ENCODE results near the gene FAM204A.

The FAM204A gene

DNA sequence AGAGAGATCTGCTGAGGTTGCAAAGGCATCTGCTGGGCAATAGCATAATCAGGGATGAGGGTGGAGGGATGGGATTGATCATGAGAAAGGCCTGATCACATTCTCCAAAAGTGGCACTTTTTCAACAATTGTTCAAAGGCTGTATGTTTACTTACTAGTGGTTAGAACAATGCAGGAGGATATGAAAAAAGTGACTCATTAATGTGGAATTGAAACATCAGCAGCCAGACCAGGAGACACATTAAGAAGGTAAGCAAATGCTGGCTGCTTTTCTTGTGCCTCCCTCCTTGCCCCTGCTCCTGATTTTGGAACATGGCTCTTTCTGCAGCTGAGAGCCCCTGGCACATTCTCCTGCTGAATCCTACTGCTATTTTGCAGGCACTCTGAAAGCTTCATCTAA, 63.5 kb downstream of the FAM204A start:
- H3K27ac Mint-ChIP-seq = no peak overlapping the region
- H3K4me1 Mint-ChIP-seq (ENCODE audit: low read depth) = no peaks in the 10 kb centered on the region
- no peaks in the 10 kb centered on the region for H3K9me3 Mint-ChIP-seq
- H3K4me3 Mint-ChIP-seq = no peak overlapping the region
- no peaks in the 10 kb centered on the region for H3K36me3 Mint-ChIP-seq (ENCODE audit: low read depth)
- H3K27me3 Mint-ChIP-seq (ENCODE audit: low read depth) = no peaks in the 10 kb centered on the region

DNA sequence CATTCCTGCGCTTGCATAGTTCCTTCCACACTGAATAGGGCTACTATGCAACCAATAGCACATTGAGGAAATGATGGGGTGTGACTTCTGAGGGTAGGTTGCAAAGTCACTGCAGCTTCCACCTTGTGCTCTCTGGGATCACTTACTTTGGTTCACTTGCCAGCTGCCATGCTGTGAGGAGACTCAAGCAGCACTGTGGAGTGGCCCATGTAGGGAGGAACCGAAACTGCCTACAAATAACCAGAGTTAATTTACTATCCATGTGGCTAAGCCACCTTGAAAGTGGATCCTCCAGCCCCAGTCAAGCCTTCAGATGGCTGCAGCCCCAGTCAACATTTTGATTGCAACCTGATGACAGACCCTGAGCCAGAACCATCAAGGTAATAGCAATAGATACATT, 64.3 kb downstream of the FAM204A start:
- no peaks in the 10 kb centered on the region for H3K36me3 Mint-ChIP-seq (ENCODE audit: low read depth)
- H3K27me3 Mint-ChIP-seq (ENCODE audit: low read depth) = no peaks in the 10 kb centered on the region
- no peaks in the 10 kb centered on the region for H3K4me1 Mint-ChIP-seq (ENCODE audit: low read depth)
- no peak overlapping the region for H3K4me3 Mint-ChIP-seq
- H3K9me3 Mint-ChIP-seq = no peaks in the 10 kb centered on the region
- no peak overlapping the region for H3K27ac Mint-ChIP-seq

DNA sequence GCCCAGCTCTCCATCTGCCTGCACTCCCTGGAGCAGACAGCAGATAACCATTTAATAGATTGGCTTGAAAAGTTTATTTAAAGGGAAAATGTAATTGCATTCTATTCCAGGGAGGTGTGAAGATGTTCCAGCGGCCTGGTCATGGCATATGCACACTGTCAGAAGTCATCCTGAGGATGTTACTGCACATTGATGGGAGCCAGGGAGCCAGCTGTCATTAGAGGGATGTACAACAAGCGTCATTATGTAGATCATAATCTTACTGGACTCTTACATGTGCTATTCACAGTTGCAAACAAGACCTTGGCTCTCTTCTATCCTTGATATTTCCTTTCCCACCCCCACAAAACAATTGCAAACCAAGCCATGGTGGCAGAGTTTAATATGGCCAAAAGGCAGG, 65.4 kb downstream of the FAM204A start:
- H3K9me3 Mint-ChIP-seq = no peaks in the 10 kb centered on the region
- peaks cover 8% of the 10 kb centered on the region for H3K27me3 Mint-ChIP-seq (ENCODE audit: low read depth)
- H3K27ac Mint-ChIP-seq = no peak overlapping the region
- no peaks in the 10 kb centered on the region for H3K4me1 Mint-ChIP-seq (ENCODE audit: low read depth)
- H3K4me3 Mint-ChIP-seq = no peak overlapping the region
- no peaks in the 10 kb centered on the region for H3K36me3 Mint-ChIP-seq (ENCODE audit: low read depth)

DNA sequence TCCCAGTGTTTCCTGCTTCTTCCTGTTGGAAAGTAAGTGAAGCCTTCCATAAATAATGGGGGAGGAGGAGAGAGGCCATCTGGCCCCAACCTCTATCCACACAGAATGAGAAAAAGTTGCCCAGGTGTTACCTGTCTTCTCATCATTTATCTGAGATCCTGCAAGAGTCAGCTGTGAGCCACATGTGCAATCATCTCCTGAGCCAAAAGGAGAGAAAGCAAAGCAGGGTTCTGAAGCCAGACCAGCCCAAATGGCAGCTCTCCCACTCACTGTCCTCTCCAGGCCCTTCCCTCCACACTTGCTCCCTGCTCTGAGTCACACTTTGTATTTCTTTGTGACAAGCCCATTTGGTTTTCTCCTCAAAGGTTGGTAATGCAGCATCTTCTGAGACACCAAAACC, 65.9 kb downstream of the FAM204A start:
- no peak overlapping the region for H3K27ac Mint-ChIP-seq
- H3K27me3 Mint-ChIP-seq (ENCODE audit: low read depth) = peaks cover 11% of the 10 kb centered on the region
- no peak overlapping the region for H3K4me3 Mint-ChIP-seq
- H3K36me3 Mint-ChIP-seq (ENCODE audit: low read depth) = no peaks in the 10 kb centered on the region
- H3K4me1 Mint-ChIP-seq (ENCODE audit: low read depth) = no peaks in the 10 kb centered on the region
- H3K9me3 Mint-ChIP-seq = no peaks in the 10 kb centered on the region

DNA sequence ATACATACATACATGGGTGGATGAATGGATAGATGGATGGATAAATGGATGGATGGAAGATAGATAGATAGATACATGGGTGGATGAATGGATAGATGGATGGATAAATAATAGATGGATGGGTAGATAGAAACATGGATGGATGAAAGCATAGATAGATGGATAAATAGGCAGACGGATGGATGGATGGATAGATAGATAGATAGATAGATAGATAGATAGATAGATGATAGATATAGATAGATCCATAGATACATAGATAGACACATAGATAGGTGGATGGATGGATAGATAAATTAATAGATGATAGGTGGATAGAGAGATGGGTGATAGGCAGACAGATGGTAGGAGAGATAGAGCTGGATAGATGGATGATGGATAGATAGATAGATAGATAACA, 68.5 kb downstream of the FAM204A start:
- Mint-ChIP-seq H3K36me3 (ENCODE audit: low read depth) (no peaks in the 10 kb centered on the region), H3K4me1 (ENCODE audit: low read depth) (no peaks in the 10 kb centered on the region), H3K4me3 (no peak overlapping the region), H3K27me3 (ENCODE audit: low read depth) (peaks cover 26% of the 10 kb centered on the region), H3K27ac (no peak overlapping the region), H3K9me3 (no peaks in the 10 kb centered on the region)

DNA sequence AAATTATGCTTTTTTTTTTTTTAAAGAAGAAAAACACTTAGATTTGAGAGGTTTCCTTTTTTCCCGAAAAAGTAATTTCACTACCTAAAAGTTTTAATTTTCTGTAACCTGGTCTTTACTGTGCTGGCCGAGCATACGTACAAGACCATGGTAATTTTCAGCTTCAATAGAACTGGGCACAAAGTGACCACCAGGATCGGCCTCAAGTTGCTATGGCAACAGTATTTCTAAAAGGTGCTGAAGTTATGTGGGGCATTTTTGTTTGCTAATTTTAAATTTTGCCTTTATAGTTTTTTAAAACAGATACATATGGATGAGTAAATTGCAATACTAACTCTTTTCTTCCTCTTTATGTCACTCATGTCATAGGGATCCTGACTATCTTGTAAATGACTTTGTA, 69.4 kb downstream of the FAM204A start:
- H3K4me1 Mint-ChIP-seq (ENCODE audit: low read depth) = no peaks in the 10 kb centered on the region
- no peak overlapping the region for H3K27ac Mint-ChIP-seq
- H3K4me3 Mint-ChIP-seq = no peak overlapping the region
- no peaks in the 10 kb centered on the region for H3K36me3 Mint-ChIP-seq (ENCODE audit: low read depth)
- peaks cover 34% of the 10 kb centered on the region for H3K27me3 Mint-ChIP-seq (ENCODE audit: low read depth)
- H3K9me3 Mint-ChIP-seq = no peaks in the 10 kb centered on the region

DNA sequence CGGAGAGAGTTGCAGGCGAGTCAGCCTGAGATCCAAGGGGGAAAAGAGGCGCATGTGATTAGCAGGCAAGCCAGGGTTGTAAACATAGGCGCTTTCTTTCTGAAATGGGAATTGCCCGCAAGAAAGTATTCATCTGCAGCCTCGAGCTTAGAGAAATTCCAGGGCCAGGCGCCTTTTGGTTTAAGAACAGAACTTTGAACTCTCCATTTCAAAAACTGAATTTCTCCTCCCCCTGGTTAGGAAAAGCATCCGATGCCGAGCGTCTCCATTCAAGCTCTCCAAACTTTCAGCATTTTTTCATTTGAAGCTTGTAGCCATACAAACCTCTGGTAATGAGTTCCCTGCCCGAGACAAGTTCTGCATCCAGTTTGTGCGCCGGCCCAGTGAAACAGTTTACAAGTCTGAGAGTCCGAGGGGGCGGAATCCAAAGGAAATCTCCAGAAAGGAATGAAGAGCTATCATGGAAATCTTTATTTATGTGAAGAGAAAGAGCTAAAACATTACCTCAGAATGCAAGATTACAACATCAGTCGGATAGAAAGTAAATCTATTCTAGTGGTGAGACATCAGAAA, 69.9 kb downstream of the FAM204A start:
- no peak overlapping the region for H3K4me3 Mint-ChIP-seq
- H3K36me3 Mint-ChIP-seq (ENCODE audit: low read depth) = no peaks in the 10 kb centered on the region
- no peaks in the 10 kb centered on the region for H3K9me3 Mint-ChIP-seq
- no peak overlapping the region for H3K27ac Mint-ChIP-seq
- no peaks in the 10 kb centered on the region for H3K4me1 Mint-ChIP-seq (ENCODE audit: low read depth)
- peaks cover 39% of the 10 kb centered on the region for H3K27me3 Mint-ChIP-seq (ENCODE audit: low read depth)

DNA sequence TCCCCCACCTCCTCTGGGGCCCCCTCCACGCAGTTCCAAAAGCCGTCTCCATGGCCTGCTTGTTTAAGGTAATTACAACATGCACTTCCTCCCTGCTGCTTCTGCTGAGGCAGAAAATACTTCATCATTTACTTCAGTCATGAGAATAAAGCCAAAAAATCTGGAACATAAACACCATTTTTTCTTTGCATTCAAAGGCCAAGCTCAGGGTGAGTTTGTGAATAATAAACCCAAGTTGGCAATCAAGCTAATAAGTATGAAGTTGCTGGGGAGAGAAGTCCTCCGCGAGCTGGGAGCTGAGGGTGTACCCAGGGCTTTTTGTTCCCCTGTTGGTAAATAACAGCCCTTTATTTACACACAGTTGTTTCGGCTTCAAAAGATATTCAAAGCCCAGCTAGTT, 70.5 kb downstream of the FAM204A start:
- H3K27me3 Mint-ChIP-seq (ENCODE audit: low read depth) = peaks cover 40% of the 10 kb centered on the region
- H3K4me3 Mint-ChIP-seq = no peak overlapping the region
- H3K9me3 Mint-ChIP-seq = no peaks in the 10 kb centered on the region
- no peak overlapping the region for H3K27ac Mint-ChIP-seq
- no peaks in the 10 kb centered on the region for H3K4me1 Mint-ChIP-seq (ENCODE audit: low read depth)
- H3K36me3 Mint-ChIP-seq (ENCODE audit: low read depth) = no peaks in the 10 kb centered on the region

DNA sequence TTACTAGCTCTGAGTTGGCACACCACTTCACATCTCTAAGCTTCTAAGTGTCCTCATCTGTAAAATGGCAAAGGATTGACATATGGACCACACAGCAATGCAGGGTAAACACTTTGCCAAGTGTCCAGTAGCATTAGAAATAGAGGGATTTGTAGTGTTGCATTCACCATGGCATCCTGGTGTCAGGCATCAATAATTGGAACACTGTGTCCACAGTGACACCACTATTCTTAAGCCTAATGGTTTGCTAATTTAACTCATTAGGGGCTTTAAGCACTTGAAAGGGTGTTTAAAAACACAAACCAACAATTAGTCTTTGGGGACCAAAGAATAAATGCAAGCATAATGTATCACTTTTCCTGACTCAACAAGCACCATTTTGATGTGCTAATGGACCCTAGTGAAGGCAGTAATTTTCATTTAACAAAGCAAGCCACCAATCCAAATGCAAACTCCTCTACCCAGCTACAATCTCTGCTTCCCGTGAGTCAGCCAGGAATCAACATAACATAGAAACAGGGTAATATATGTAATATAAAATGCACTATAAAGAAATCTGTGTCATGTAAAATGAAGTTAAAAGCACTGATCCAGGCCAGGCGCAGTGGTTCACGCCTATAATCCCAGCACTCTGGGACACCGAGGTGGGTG, 75.9 kb downstream of the FAM204A start:
- Mint-ChIP-seq H3K4me3 (no peak overlapping the region), H3K27me3 (ENCODE audit: low read depth) (peaks cover 52% of the 10 kb centered on the region), H3K27ac (no peak overlapping the region), H3K9me3 (no peaks in the 10 kb centered on the region), H3K36me3 (ENCODE audit: low read depth) (no peaks in the 10 kb centered on the region), H3K4me1 (ENCODE audit: low read depth) (no peaks in the 10 kb centered on the region)

DNA sequence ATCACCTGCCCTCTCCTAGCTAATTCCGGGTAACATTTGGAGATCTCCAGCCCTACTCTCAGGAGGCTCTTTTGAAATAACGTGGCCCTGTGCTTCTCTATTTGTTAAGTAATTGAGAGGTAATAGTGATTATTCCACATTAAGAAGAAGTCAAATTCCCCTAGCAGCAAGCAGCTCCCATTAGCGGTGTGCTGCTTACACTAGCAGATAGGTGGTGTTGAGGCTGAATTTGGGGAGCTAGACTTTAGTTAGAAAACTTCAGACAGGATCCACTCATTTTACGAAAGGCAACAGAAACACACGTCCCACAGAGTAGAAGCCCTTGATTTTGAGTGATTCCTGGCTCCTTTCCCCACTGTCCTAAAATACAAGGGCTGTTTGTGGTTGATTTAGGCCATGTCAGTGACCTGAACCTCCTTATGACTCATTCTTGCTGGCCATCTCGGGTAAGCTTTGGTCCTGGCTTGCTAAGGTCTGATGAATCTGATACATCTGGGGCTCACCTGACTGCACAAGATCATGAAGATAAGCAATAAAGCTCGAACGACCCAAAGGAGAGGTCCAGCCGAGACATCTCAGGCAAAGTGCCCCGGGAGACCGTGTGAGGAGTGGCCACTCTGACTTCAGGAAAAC, 77.2 kb downstream of the FAM204A start:
- Mint-ChIP-seq H3K4me1 (ENCODE audit: low read depth) (no peaks in the 10 kb centered on the region), H3K27me3 (ENCODE audit: low read depth) (peaks cover 44% of the 10 kb centered on the region), H3K36me3 (ENCODE audit: low read depth) (no peaks in the 10 kb centered on the region), H3K27ac (no peak overlapping the region), H3K4me3 (no peak overlapping the region), H3K9me3 (no peaks in the 10 kb centered on the region)

DNA sequence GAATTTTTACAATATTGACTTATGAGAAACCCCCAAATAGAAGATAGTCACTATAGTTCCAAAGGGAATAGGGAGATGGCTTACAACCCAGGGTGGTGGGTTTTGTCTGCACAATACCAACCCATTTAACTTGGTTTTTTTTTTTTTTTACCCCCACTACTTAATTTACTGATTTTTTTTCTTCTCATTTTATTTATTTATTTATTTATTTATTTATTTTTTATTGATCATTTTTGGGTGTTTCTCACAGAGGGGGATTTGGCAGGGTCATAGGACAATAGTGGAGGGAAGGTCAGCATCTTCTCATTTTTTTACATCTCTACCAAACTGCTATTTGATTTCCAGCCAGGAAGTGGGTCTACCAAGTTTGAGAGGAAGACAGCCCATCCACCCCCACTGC, 77.9 kb downstream of the FAM204A start:
- H3K9me3 Mint-ChIP-seq = no peaks in the 10 kb centered on the region
- peaks cover 41% of the 10 kb centered on the region for H3K27me3 Mint-ChIP-seq (ENCODE audit: low read depth)
- H3K4me3 Mint-ChIP-seq = no peak overlapping the region
- no peaks in the 10 kb centered on the region for H3K36me3 Mint-ChIP-seq (ENCODE audit: low read depth)
- H3K27ac Mint-ChIP-seq = no peak overlapping the region
- H3K4me1 Mint-ChIP-seq (ENCODE audit: low read depth) = no peaks in the 10 kb centered on the region

DNA sequence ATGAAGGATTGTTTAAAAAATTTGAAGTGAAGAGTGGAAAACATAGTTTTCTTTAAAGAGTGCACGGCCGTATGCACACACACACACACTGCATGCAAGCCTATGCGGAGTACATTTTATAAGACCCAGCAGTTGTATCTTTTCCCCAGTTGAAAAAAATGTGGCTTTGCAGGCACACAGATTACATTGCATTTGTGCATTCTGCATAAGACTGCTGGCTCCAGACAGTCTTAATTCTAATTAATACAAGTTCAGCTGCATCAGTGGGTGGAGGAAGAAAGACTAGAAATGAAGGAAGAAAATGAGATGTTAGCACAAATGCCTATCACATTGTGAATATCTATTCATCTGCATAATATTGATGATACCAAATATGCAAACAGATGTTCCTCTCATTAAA, 79.6 kb downstream of the FAM204A start:
- H3K4me1 Mint-ChIP-seq (ENCODE audit: low read depth) = no peaks in the 10 kb centered on the region
- H3K36me3 Mint-ChIP-seq (ENCODE audit: low read depth) = no peaks in the 10 kb centered on the region
- no peak overlapping the region for H3K4me3 Mint-ChIP-seq
- no peak overlapping the region for H3K27ac Mint-ChIP-seq
- H3K9me3 Mint-ChIP-seq = no peaks in the 10 kb centered on the region
- H3K27me3 Mint-ChIP-seq (ENCODE audit: low read depth) = peaks cover 45% of the 10 kb centered on the region

DNA sequence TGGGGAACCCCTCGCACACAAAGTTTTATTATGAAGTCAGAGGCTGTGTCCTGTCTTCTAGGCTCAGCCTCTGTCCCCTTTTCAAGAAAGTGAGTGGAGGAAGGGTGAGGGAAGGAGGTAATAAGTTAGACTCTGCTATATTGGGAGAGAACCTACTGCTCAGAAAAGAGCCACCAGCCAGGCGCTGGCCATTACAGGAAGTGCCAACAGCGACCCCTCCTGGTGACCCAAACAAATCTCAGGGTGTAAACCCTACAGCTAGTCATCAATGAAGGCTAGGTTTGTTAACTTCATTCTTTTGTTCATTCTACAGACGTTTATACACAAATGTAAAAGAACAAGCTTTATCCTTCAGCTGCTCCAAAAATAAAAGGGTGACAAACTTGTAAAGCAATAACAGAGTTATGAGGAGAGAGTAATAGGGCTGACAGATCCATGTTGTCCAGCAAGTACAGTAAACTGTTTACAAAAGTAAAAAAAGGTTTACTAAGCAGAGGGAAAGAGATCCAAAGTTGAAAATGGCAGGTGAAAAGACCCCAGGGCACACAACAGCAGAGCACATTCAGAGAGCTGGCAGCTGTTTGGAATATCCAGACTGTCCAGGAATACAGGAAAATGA, 82.7 kb downstream of the FAM204A start:
- Mint-ChIP-seq H3K27ac (no peak overlapping the region), H3K36me3 (ENCODE audit: low read depth) (no peaks in the 10 kb centered on the region), H3K27me3 (ENCODE audit: low read depth) (peaks cover 64% of the 10 kb centered on the region), H3K4me3 (no peak overlapping the region), H3K9me3 (no peaks in the 10 kb centered on the region), H3K4me1 (ENCODE audit: low read depth) (no peaks in the 10 kb centered on the region)

DNA sequence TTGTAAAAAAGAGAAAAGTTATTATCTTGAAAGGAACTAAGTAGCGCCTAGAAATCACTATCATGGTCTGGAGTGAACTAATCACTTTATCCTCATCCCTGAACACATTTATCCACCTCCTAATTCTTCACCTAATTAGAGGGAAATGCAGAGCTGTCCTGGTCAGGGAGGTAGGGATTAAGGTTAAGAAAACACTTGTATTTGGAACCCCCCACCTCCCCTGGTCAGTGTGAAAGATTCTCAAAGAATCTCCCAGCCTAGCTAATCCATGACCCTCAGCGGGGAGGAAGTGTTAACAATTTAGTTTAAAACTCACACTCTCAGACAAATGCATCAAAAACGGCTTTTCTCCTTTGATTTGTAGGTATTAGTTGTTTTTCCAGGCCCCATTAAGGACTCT, 83.8 kb downstream of the FAM204A start:
- Mint-ChIP-seq H3K4me1 (ENCODE audit: low read depth) (no peaks in the 10 kb centered on the region), H3K4me3 (no peak overlapping the region), H3K36me3 (ENCODE audit: low read depth) (no peaks in the 10 kb centered on the region), H3K9me3 (no peaks in the 10 kb centered on the region), H3K27me3 (ENCODE audit: low read depth) (peaks cover 58% of the 10 kb centered on the region), H3K27ac (no peak overlapping the region)

All from T-helper 1 cell treated with Interleukin-12 subunit alpha and Interleukin-12 subunit beta and Interleukin-4 antibody, amounts not matched to agents 30 μg/mL and 1 μg/mL, for 36 hours (primary cell).